Lower lobe of right lung (tissue), 2 donors: ENCODE measurements around the gene SHROOM1. TPM values are rescaled to one million over a fixed set of nuclear protein-coding genes. Genes with fewer than 3 reads are reported as not detected.
"Not testable (repeated sequence)": the region's sequence is repeated elsewhere in the genome, so short reads cannot be mapped to it uniquely, and the experiment has no call there.

Experiments used
- ATAC-seq, 2 donors: fragments of 200-7000 bp; cut with Tn5 transposase; one replicate each; pipeline ENCODE4 v1.9.1; 2020 to 2022; ENCODE audit warnings: mild to moderate bottlenecking in 2 of 2, moderate library complexity in 2 of 2
- DNase-seq: peaks from one replicate; pipeline ENCODE4 v3.0.0-alpha.2; 2020
- H3K27ac ChIP-seq: fragments of 200-600 bp; one replicate; pipeline ENCODE4 v1.8.0; 2022
- H3K27me3 ChIP-seq: fragments of 200-600 bp; one replicate; pipeline ENCODE4 v1.8.0; 2022; ENCODE audit warnings: low read depth
- H3K36me3 ChIP-seq: fragments of 200-600 bp; one replicate; pipeline ENCODE4 v1.8.0; 2022; ENCODE audit warnings: mild to moderate bottlenecking
- H3K4me1 ChIP-seq: fragments of 200-600 bp; one replicate; pipeline ENCODE4 v1.8.0; 2022
- H3K4me3 ChIP-seq: fragments of 200-600 bp; one replicate; pipeline ENCODE4 v1.8.0; 2022; ENCODE audit warnings: mild to moderate bottlenecking
- H3K9me3 ChIP-seq: fragments of 200-600 bp; one replicate; pipeline ENCODE4 v1.8.0; 2022
- intact Hi-C: fragments of 100-400 bp; cut with DNase I; formaldehyde crosslinking; loops from one replicate; pipeline ENCODE4 v1.11.0; 2022
- total RNA-seq: library from RNA; stranded (reverse); fragmentation: NEBNext Ultra II Directional; extraction: Animal tissue kit (Norgen Biotek cat#: 25700); gene quantifications from one replicate; pipeline ENCODE4 v1.2.1, GENCODE V29; 2021
- TF ChIP-seq, protein P1 (sequence below): fragments of 200-600 bp; IDR thresholded peaks from one replicate; pipeline ENCODE4 v1.8.0; 2022; ENCODE audit warnings: antibody characterized with exemption, mild to moderate bottlenecking
- donor health status: DM: no; HTN: yes; CAD: no; lungs with severe emphysema.

The SHROOM1 gene
- total RNA-seq, 1 donor from 2014 or later, result 17.3 TPM

GRCh38 chr5:132810605-132811004, 19.8 kb downstream of the SHROOM1 start:
- Histone ChIP-seq H3K4me1 (peaks cover 13% of the 10 kb centered on the region), H3K36me3 (no peaks in the 10 kb centered on the region), H3K9me3 (no peaks in the 10 kb centered on the region), H3K27ac (no peak overlapping the region), H3K4me3 (no peak overlapping the region), H3K27me3 (peaks cover 56% of the 10 kb centered on the region)
- intact Hi-C loops, result no loop called here
- DNase-seq (no peak), ATAC-seq (no peak)
- TF ChIP-seq, protein P1, sequence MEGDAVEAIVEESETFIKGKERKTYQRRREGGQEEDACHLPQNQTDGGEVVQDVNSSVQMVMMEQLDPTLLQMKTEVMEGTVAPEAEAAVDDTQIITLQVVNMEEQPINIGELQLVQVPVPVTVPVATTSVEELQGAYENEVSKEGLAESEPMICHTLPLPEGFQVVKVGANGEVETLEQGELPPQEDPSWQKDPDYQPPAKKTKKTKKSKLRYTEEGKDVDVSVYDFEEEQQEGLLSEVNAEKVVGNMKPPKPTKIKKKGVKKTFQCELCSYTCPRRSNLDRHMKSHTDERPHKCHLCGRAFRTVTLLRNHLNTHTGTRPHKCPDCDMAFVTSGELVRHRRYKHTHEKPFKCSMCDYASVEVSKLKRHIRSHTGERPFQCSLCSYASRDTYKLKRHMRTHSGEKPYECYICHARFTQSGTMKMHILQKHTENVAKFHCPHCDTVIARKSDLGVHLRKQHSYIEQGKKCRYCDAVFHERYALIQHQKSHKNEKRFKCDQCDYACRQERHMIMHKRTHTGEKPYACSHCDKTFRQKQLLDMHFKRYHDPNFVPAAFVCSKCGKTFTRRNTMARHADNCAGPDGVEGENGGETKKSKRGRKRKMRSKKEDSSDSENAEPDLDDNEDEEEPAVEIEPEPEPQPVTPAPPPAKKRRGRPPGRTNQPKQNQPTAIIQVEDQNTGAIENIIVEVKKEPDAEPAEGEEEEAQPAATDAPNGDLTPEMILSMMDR, result no peak

DNA sequence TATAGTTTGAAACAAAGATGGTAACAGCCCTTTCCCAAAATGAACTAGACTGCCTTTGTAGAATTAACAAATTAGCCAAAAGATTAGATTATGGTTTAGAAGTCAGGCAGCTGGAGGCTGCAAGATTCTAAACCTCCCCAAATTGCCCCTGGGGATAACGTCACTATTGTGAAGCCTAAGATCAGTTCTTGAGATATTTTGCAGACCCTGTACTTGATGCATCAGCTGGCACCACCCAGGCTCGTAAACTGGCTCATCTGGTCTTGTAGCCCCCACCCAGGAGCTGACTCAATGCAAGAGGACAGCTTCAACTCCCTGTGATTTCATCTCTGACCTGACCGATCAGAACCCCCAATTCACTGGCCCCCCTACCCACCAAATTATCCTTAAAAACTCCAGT, 21.6 kb downstream of the SHROOM1 start:
- ATAC-seq (no peak), DNase-seq (no peak)
- no peak overlapping the region for H3K4me3 ChIP-seq
- peaks cover 11% of the 10 kb centered on the region for H3K4me1 ChIP-seq
- peaks cover 47% of the 10 kb centered on the region for H3K27me3 ChIP-seq
- no peaks in the 10 kb centered on the region for H3K9me3 ChIP-seq
- intact Hi-C loops, result no loop called here
- no peaks in the 10 kb centered on the region for H3K36me3 ChIP-seq
- no peak overlapping the region for H3K27ac ChIP-seq
- TF ChIP-seq, protein P1, result no peak

DNA sequence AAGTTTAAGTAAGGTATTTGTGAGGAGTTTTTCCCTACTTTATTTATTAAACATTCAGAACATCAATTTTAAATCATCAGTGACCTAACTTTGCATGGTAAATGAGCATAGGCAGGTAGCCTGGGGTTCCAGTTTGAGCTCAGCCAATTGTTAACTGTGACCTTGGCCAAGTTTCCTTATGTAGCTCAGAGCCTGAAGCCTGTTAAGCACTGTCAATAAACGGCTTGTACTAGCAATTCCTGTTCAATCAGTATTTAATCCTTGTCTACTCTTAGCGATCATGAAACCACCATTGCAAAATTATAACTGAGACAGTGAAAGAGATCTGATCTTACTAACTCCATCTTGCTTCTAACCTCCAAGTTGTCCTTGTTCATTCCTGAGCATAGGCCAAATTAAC, 22.0 kb downstream of the SHROOM1 start:
- ATAC-seq (no peak), DNase-seq (no peak)
- H3K4me1 ChIP-seq, result peaks cover 7% of the 10 kb centered on the region
- H3K9me3 ChIP-seq, result no peaks in the 10 kb centered on the region
- H3K27ac ChIP-seq, result no peak overlapping the region
- H3K27me3 ChIP-seq, result peaks cover 42% of the 10 kb centered on the region
- intact Hi-C loops, result no loop called here
- H3K36me3 ChIP-seq, result no peaks in the 10 kb centered on the region
- H3K4me3 ChIP-seq, result no peak overlapping the region
- TF ChIP-seq, protein P1, result no peak

- no peak for DNase-seq
- no peak overlapping the region for H3K27ac ChIP-seq
- ATAC-seq, result no peak
- H3K9me3 ChIP-seq, result no peaks in the 10 kb centered on the region
- no peaks in the 10 kb centered on the region for H3K36me3 ChIP-seq
- intact Hi-C loops, result no loop called here
- no peaks in the 10 kb centered on the region for H3K4me1 ChIP-seq
- TF ChIP-seq, protein P1, result no peak
- H3K27me3 ChIP-seq, result peaks cover 33% of the 10 kb centered on the region
- H3K4me3 ChIP-seq, result no peak overlapping the region
These were observed 23.1 kb downstream of the SHROOM1 start for GRCh38 chr5:132807163-132807838.

GRCh38 chr5:132806804-132807162, 23.7 kb downstream of the SHROOM1 start:
- H3K4me3 ChIP-seq, ATAC-seq, intact Hi-C loops: not testable (repeated sequence)

GRCh38 chr5:132805872-132806271, 24.6 kb downstream of the SHROOM1 start:
- ATAC-seq, H3K36me3 ChIP-seq, H3K9me3 ChIP-seq, DNase-seq, H3K27ac ChIP-seq, H3K4me3 ChIP-seq, intact Hi-C loops, H3K4me1 ChIP-seq: not testable (repeated sequence)
- H3K27me3 ChIP-seq, result peaks cover 23% of the 10 kb centered on the region

More at GRCh38 chr5:132806804-132807162, 23.7 kb downstream of the SHROOM1 start:
- not testable (repeated sequence) for H3K36me3 ChIP-seq, H3K4me1 ChIP-seq, H3K27ac ChIP-seq, H3K9me3 ChIP-seq, DNase-seq
- H3K27me3 ChIP-seq, result peaks cover 32% of the 10 kb centered on the region

DNA sequence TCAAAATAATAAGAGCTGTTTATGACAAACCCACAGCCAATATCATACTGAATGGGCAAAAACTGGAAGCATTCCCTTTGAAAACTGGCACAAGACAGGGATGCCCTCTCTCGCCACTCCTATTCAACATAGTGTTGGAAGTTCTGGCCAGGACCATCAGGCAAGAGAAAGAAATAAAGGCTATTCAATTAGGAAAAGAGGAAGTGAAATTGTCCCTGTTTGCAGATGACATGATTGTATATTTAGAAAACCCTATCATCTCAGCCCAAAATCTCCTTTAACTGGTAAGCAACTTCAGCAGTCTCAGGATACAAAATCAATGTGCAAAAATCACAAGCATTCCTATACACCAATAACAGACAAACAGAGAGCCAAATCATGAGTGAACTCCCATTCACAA, 26.2 kb downstream of the SHROOM1 start:
- H3K27ac ChIP-seq, H3K36me3 ChIP-seq, H3K9me3 ChIP-seq, ATAC-seq, H3K4me3 ChIP-seq, H3K4me1 ChIP-seq, DNase-seq, intact Hi-C loops: not testable (repeated sequence)
- H3K27me3 ChIP-seq, result peaks cover 12% of the 10 kb centered on the region

GRCh38 chr5:132802685-132803066, 27.8 kb downstream of the SHROOM1 start:
- H3K27ac ChIP-seq, ATAC-seq, DNase-seq, H3K9me3 ChIP-seq, H3K4me3 ChIP-seq, H3K4me1 ChIP-seq, H3K36me3 ChIP-seq, intact Hi-C loops: not testable (repeated sequence)
- peaks cover 12% of the 10 kb centered on the region for H3K27me3 ChIP-seq
